Esophagus (tissue), 2 donors: ENCODE results near the gene ASIP. TPM values are rescaled to one million over a fixed set of nuclear protein-coding genes. Genes with fewer than 3 reads are reported as not detected.

ENCODE experiments used
- H3K27ac ChIP-seq, 2 donors: one replicate each; pipeline ENCODE4 v1.5.1; 2013; ENCODE audit warnings: low read depth in 2 of 2, mild to moderate bottlenecking in 2 of 2, inconsistent platforms in 1 of 2, low read length in 1 of 2, moderate library complexity in 1 of 2
- H3K27me3 ChIP-seq, 2 donors: one replicate each; pipeline ENCODE4 v1.6.1; 2013; ENCODE audit warnings: low read length in 2 of 2, control low read depth in 1 of 2, mild to moderate bottlenecking in 1 of 2; ENCODE audit not compliant: insufficient read depth in 2 of 2, control insufficient read depth in 1 of 2
- H3K36me3 ChIP-seq, 2 donors: one replicate each; pipeline ENCODE4 v1.6.1; 2013; ENCODE audit warnings: low read length in 1 of 2; ENCODE audit not compliant: control insufficient read depth in 2 of 2, insufficient read depth in 2 of 2
- H3K4me1 ChIP-seq, 2 donors: one replicate each; pipeline ENCODE4 v1.6.1; 2013; ENCODE audit warnings: low read length in 1 of 2; ENCODE audit not compliant: control insufficient read depth in 2 of 2, insufficient read depth in 2 of 2
- H3K4me3 ChIP-seq, 2 donors: one replicate each; pipeline ENCODE4 v1.5.1; 2013; ENCODE audit warnings: low read length in 2 of 2, mild to moderate bottlenecking in 2 of 2, low read depth in 1 of 2, moderate library complexity in 1 of 2
- H3K9me3 ChIP-seq, 2 donors: one replicate each; pipeline ENCODE4 v1.6.1; 2013; ENCODE audit warnings: mild to moderate bottlenecking in 2 of 2, low read depth in 1 of 2, low read length in 1 of 2, moderate library complexity in 1 of 2; ENCODE audit not compliant: control insufficient read depth in 2 of 2, insufficient read depth in 1 of 2
- WGBS, 2 donors: extraction: QIAGEN DNeasy Blood & Tissue Kit; methylation state at CpG; one replicate each; pipeline ENCODE4 v1.1.7; 2013; 5-methylcytosine and 5-hydroxymethylcytosine counted together
- polyA plus RNA-seq, 2 donors: library from polyadenylated mRNA; stranded (reverse); fragments of 200-250 nt; gene quantifications; one replicate each; pipeline ENCODE4 v1.2.3, GENCODE V29; 2013
- donor health status: healthy with polysubstance abuse.
- donor health status: Bipolar disorder and iron deficiency.

Gene ASIP
- polyA plus RNA-seq, 2 donors, result 0.07 TPM; not detected in 1

- Histone ChIP-seq H3K27ac (no peak overlapping the region), H3K4me3 (no peak overlapping the region), H3K36me3 (no peaks in the 10 kb centered on the region), H3K4me1 (peaks cover 3 to 7% of the 10 kb centered on the region in 2 donors), H3K27me3 (no peaks in the 10 kb centered on the region), H3K9me3 (no peaks in the 10 kb centered on the region)
- WGBS, 2 donors, result 82 to 88% methylated on average over 3 of the region's 3 CpGs
These were observed 74.0 kb downstream of the ASIP start for GRCh38 chr20:34315236-34315635.

GRCh38 chr20:34316196-34316814, 75.1 kb downstream of the ASIP start:
- Histone ChIP-seq H3K9me3 (no peaks in the 10 kb centered on the region), H3K4me3 (no peak overlapping the region), H3K27me3 (no peaks in the 10 kb centered on the region), H3K4me1 (peaks cover 3 to 7% of the 10 kb centered on the region in 2 donors), H3K36me3 (no peaks in the 10 kb centered on the region), H3K27ac (peak overlapping the region in 1 of 2 donors; percentile 22)
- WGBS, 2 donors, result 92 to 94% methylated on average over 5 to 6 of the region's 6 CpGs

Other genes starting within 250 kb of the ASIP start
- gene RALY, start 247.5 kb upstream of the ASIP start, polyA plus RNA-seq, result 100 to 1,000 TPM in 1 of 2 donors, 10 to 100 TPM in 1; 90.6 to 118 TPM
- 10 to 100 TPM; 25.7 to 62.3 TPM for gene EIF2S2, start 129.2 kb upstream of the ASIP start, polyA plus RNA-seq
- gene AHCY, start 61.9 kb downstream of the ASIP start, polyA plus RNA-seq, result 100 to 1,000 TPM; 113 to 147 TPM
- 10 to 100 TPM; 19.3 to 19.7 TPM for gene ITCH, start 121.8 kb downstream of the ASIP start, polyA plus RNA-seq